Measurements from ENCODE around the gene ABCA4. TPM values are rescaled to one million over a fixed set of nuclear protein-coding genes. Genes with fewer than 3 reads are reported as not detected.

Gene ABCA4
- total RNA-seq, 1 donor from 2014 or later, result not detected

GRCh38 chr1:94104127-94104684 is 16.7 kb downstream of the ABCA4 start:
- ATAC-seq (ENCODE audit: low read depth) (no peak), DNase-seq (no peak)
- intact Hi-C loops (cut with micrococcal nuclease), result no loop called here
- Mint-ChIP-seq H3K27ac (no peak overlapping the region), H3K9me3 (no peaks in the 10 kb centered on the region), H3K4me1 (no peaks in the 10 kb centered on the region), H3K36me3 (ENCODE audit: low read depth) (no peaks in the 10 kb centered on the region), H3K4me3 (no peak overlapping the region), H3K27me3 (peaks cover 27% of the 10 kb centered on the region)
- no peak for TF ChIP-seq CTCF (IDR thresholded peaks at IDR 0.05)
- ChIA-PET CTCF (no interaction called here), POLR2A (no interaction called here)

- ATAC-seq (ENCODE audit: low read depth), result no peak
- intact Hi-C loops (cut with micrococcal nuclease), result no loop called here
- H3K27ac Mint-ChIP-seq, result no peak overlapping the region
- POLR2A ChIA-PET, result no interaction called here
- no peaks in the 10 kb centered on the region for H3K9me3 Mint-ChIP-seq
- no peak for TF ChIP-seq CTCF (IDR thresholded peaks at IDR 0.05)
- H3K36me3 Mint-ChIP-seq (ENCODE audit: low read depth), result no peaks in the 10 kb centered on the region
- no peak overlapping the region for H3K4me3 Mint-ChIP-seq
- DNase-seq, result no peak
- no peaks in the 10 kb centered on the region for H3K4me1 Mint-ChIP-seq
- CTCF ChIA-PET, result no interaction called here
- H3K27me3 Mint-ChIP-seq, result peaks cover 27% of the 10 kb centered on the region
These were observed 17.3 kb downstream of the ABCA4 start for GRCh38 chr1:94103608-94104007.

GRCh38 chr1:94101613-94102525 is 19.1 kb downstream of the ABCA4 start:
- Mint-ChIP-seq H3K4me3 (no peak overlapping the region), H3K4me1 (no peaks in the 10 kb centered on the region), H3K27me3 (peaks cover 18% of the 10 kb centered on the region), H3K36me3 (ENCODE audit: low read depth) (no peaks in the 10 kb centered on the region), H3K9me3 (no peaks in the 10 kb centered on the region), H3K27ac (no peak overlapping the region)
- TF ChIP-seq CTCF (IDR thresholded peaks at IDR 0.05), result no peak
- CTCF ChIA-PET, result no interaction called here
- POLR2A ChIA-PET, result no interaction called here
- no peak for DNase-seq
- intact Hi-C loops (cut with micrococcal nuclease), result no loop called here
- ATAC-seq (ENCODE audit: low read depth), result no peak

GRCh38 chr1:94100785-94101612 is 19.9 kb downstream of the ABCA4 start:
- Mint-ChIP-seq H3K9me3 (no peaks in the 10 kb centered on the region), H3K27me3 (peaks cover 18% of the 10 kb centered on the region), H3K4me3 (no peak overlapping the region), H3K36me3 (ENCODE audit: low read depth) (no peaks in the 10 kb centered on the region), H3K27ac (no peak overlapping the region), H3K4me1 (no peaks in the 10 kb centered on the region)
- intact Hi-C loops (cut with micrococcal nuclease), result no loop called here
- TF ChIP-seq CTCF (IDR thresholded peaks at IDR 0.05), result no peak
- POLR2A ChIA-PET, result no interaction called here
- DNase-seq, result no peak
- ATAC-seq (ENCODE audit: low read depth), result no peak
- CTCF ChIA-PET, result no interaction called here
